Adrenal gland (tissue), 12 donors: ENCODE measurements around the gene LINC00305. TPM values are rescaled to one million over a fixed set of nuclear protein-coding genes. Genes with fewer than 3 reads are reported as not detected.

ENCODE experiments used
- DNase-seq, 7 donors: peaks; one replicate each; pipeline ENCODE4 v3.0.0-alpha.2; 2019 to 2020
- H3K27ac ChIP-seq, 5 donors: fragments of 200-600 bp; sonication (generic) in 4 of 5; 1 replicate in 3 of 5; 2 replicates in 2 of 5; pipeline versions ENCODE4 v1.5.1 to v1.8.0; 2016 to 2020; ENCODE audit warnings: mild to moderate bottlenecking in 1 of 5
- H3K27me3 ChIP-seq: fragments of 200-600 bp; 2 replicates; pipeline ENCODE4 v1.8.0; 2021
- H3K36me3 ChIP-seq, 2 donors: fragments of 200-600 bp; replicated peaks in 1 of 2; 1 replicate in 1 of 2; 2 replicates in 1 of 2; pipeline versions ENCODE4 v1.5.1 to v1.8.0; 2018 to 2022
- H3K4me1 ChIP-seq, 2 donors: fragments of 200-600 bp; replicated peaks in 1 of 2; 1 replicate in 1 of 2; 2 replicates in 1 of 2; pipeline versions ENCODE4 v1.5.1 to v1.8.0; 2018 to 2021
- H3K4me3 ChIP-seq, 4 donors: fragments of 200-600 bp; sonication (generic) in 3 of 4; one replicate each; pipeline ENCODE4 v1.5.1; 2016 to 2018
- H3K9me3 ChIP-seq, 3 donors: fragments of 200-600 bp; sonication (generic) in 1 of 3; replicated peaks in 1 of 3; 1 replicate in 2 of 3; 2 replicates in 1 of 3; pipeline versions ENCODE4 v1.5.1 to v1.8.0; 2016 to 2021
- CTCF ChIP-seq, 6 experiments: fragments of 450-650 bp in 4 of 6; fragments of 200-600 bp in 2 of 6; sonication (generic) in 1 of 6; IDR thresholded peaks; 1 replicate in 5 of 6; 2 replicates in 1 of 6; pipeline versions ENCODE4 v1.5.1 to v1.8.0; 2016 to 2021; ENCODE audit warnings: antibody characterized with exemption in 6 of 6, mild to moderate bottlenecking in 2 of 6, moderate library complexity in 1 of 6
- POLR2A ChIP-seq, 2 donors: fragments of 450-650 bp; IDR thresholded peaks; one replicate each; pipeline ENCODE4 v1.6.1; 2017; ENCODE audit warnings: antibody characterized with exemption in 2 of 2, mild to moderate bottlenecking in 2 of 2, moderate library complexity in 1 of 2
- WGBS, 4 donors: extraction: QIAGEN DNeasy Blood & Tissue Kit in 2 of 4; methylation state at CpG; one replicate each; pipeline versions ENCODE4 v1.1.5 to v1.1.7; 2013 to 2017; 5-methylcytosine and 5-hydroxymethylcytosine counted together
- intact Hi-C, 2 donors: fragments of 100-400 bp; cut with DNase I; formaldehyde crosslinking; loops; one replicate each; pipeline versions ENCODE4 v1.14.1 to v1.15.0; 2022 to 2023
- polyA plus RNA-seq, 3 donors: library from polyadenylated mRNA; stranded (reverse); fragments of 200-250 nt in 2 of 3; fragments of 350-450 nt in 1 of 3; fragmentation: Illumina TruSeq in 1 of 3; extraction: RNeasy Lipid Tissue Mini Kit (QIAGEN cat#74804) in 1 of 3; gene quantifications; one replicate each; pipeline ENCODE4 v1.2.3, GENCODE V29; 2013 to 2014
- total RNA-seq, 9 donors: library from RNA; depleted of rRNA in 4 of 9; stranded (reverse); fragments of >200 nt in 4 of 9; fragments of 120-200 nt in 1 of 9; fragmentation: NEBNext Ultra II Directional in 1 of 9; extraction: Animal tissue kit (Norgen Biotek cat#: 25700) in 1 of 9; gene quantifications; one replicate each; pipeline versions ENCODE4 v1.1.0 to v1.2.4, GENCODE V29; 2013 to 2023
- donor health status: healthy with polysubstance abuse.
- donor health status: Bipolar disorder and iron deficiency.
- donor health status: DM: yes; HTN: yes; CAD: no.
- donor health status: DM: no; HTN: no; CAD: no.
- donor health status: DM: no; HTN: no; CAD: no.
- donor health status: DM: yes; HTN: yes; CAD: no.

Gene LINC00305
- total and polyA plus RNA-seq, 12 donors: 0.33 TPM; not detected in 11

DNA sequence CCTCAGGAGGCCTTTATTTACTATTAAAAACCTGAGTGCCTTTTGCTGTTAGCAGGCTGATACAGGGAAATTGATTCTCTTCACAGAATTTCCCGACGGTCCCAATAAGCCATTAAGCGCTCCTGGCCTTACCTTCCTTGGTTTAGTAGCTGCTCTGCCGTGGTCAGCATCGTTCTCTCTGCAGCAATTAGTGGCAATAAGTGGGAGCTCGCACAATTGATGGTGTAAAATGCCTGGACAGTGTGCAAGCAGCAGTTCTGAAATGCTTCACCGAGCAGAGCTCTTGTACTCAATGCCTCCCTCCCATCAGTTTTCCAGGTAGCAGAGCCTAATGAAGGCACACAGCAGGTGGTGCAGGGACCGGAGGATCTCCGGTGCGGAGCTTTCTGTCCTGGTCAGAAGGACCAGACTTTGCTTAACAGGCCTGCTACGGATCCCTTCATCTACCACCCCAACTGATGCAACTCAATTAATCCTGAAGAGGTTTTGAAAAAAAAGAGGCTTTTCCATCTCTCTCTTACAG lies 1.1 kb upstream of the LINC00305 start:
- Histone ChIP-seq H3K27ac (no peak overlapping the region), H3K4me1 (no peaks in the 10 kb centered on the region), H3K36me3 (no peaks in the 10 kb centered on the region), H3K9me3 (no peaks in the 10 kb centered on the region), H3K4me3 (no peak overlapping the region), H3K27me3 (no peaks in the 10 kb centered on the region)
- WGBS, 4 donors: 83 to 89% (median 84%) methylated on average over 8 to 11 of the region's 11 CpGs
- no peak for TF ChIP-seq CTCF (IDR thresholded peaks at IDR 0.05)
- no peak for TF ChIP-seq POLR2A (IDR thresholded peaks at IDR 0.05)
- no peak for DNase-seq
- intact Hi-C loops: no loop called here

- Histone ChIP-seq H3K27ac (no peak overlapping the region), H3K4me3 (no peak overlapping the region), H3K4me1 (no peaks in the 10 kb centered on the region), H3K36me3 (no peaks in the 10 kb centered on the region), H3K27me3 (no peaks in the 10 kb centered on the region), H3K9me3 (no peaks in the 10 kb centered on the region)
- no peak for DNase-seq
- intact Hi-C loops: no loop called here
- no peak for TF ChIP-seq POLR2A (IDR thresholded peaks at IDR 0.05)
- TF ChIP-seq CTCF (IDR thresholded peaks at IDR 0.05): no peak
- WGBS, 4 donors: 88 to 96% (median 91%) methylated on average over 1 of the region's 1 CpG
Observed at GRCh38 chr18:64142904-64143303, 6.0 kb downstream of the LINC00305 start.

GRCh38 chr18:64137914-64138313 lies 11.0 kb downstream of the LINC00305 start:
- H3K9me3 ChIP-seq: no peaks in the 10 kb centered on the region
- DNase-seq: no peak
- H3K36me3 ChIP-seq: no peaks in the 10 kb centered on the region
- no peak overlapping the region for H3K4me3 ChIP-seq
- no peak overlapping the region for H3K27ac ChIP-seq
- 66 to 85% (median 76%) methylated on average over 1 of the region's 1 CpG for WGBS, 4 donors
- H3K4me1 ChIP-seq: no peaks in the 10 kb centered on the region
- H3K27me3 ChIP-seq: no peaks in the 10 kb centered on the region
- TF ChIP-seq CTCF (IDR thresholded peaks at IDR 0.05) (no peak), POLR2A (IDR thresholded peaks at IDR 0.05) (no peak)
- intact Hi-C loops: no loop called here

DNA sequence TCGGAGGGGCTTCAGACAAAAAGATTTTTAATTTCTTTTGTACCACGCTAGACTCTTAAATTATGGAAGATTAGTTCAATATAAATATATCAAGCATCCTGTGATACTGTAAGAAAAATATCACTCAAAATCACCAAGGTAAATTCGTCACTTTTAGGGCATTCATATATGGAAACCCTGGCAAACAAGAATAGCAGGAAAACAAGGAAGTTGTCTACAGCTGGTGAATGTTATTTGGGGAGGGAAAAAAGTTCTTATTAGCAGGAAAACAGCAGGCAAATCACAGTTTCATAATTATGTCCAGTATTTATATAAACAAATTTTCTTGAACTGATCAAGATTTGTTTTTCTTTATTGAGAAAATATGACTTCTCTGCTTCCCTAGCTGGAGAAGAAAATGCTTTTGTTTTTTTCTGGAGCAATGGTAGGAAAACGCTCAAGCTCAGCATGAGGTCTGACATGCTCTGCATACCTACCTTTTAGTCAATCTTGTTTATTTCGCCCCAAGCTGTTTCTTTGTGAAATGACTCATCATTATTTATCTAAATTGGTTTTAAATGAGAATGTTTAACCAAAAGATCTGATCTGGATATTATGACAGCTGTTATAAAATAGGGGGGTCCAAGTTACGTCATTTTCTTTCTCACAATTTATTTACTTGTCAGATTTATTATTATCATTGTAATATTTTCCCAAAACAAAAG lies 14.7 kb downstream of the LINC00305 start:
- no peak overlapping the region for H3K4me3 ChIP-seq
- no peak overlapping the region for H3K27ac ChIP-seq
- DNase-seq: no peak
- no peak for TF ChIP-seq POLR2A (IDR thresholded peaks at IDR 0.05)
- no peaks in the 10 kb centered on the region for H3K27me3 ChIP-seq
- WGBS, 4 donors: 72 to 77% (median 75%) methylated on average over 6 of the region's 6 CpGs
- H3K4me1 ChIP-seq: no peaks in the 10 kb centered on the region
- intact Hi-C loops: no loop called here
- no peaks in the 10 kb centered on the region for H3K9me3 ChIP-seq
- no peaks in the 10 kb centered on the region for H3K36me3 ChIP-seq

- Histone ChIP-seq H3K27me3 (no peaks in the 10 kb centered on the region), H3K4me3 (no peak overlapping the region), H3K9me3 (no peaks in the 10 kb centered on the region), H3K27ac (no peak overlapping the region), H3K36me3 (no peaks in the 10 kb centered on the region), H3K4me1 (no peaks in the 10 kb centered on the region)
- no peak for DNase-seq
- 70 to 84% (median 83%) methylated on average over 2 of the region's 2 CpGs; no CpG with 5 or more reads in 1 of the 4 donors for WGBS, 4 donors
- intact Hi-C loops: no loop called here
- TF ChIP-seq CTCF (IDR thresholded peaks at IDR 0.05) (no peak), POLR2A (IDR thresholded peaks at IDR 0.05) (no peak)
Observed at GRCh38 chr18:64132871-64133270, 16.0 kb downstream of the LINC00305 start.
